ENCODE results near the gene PCDH9. TPM values are rescaled to one million over a fixed set of nuclear protein-coding genes. Genes with fewer than 3 reads are reported as not detected.

PCDH9 gene
- total RNA-seq, 1 experiment from 2014 or later = 5.8 TPM

DNA sequence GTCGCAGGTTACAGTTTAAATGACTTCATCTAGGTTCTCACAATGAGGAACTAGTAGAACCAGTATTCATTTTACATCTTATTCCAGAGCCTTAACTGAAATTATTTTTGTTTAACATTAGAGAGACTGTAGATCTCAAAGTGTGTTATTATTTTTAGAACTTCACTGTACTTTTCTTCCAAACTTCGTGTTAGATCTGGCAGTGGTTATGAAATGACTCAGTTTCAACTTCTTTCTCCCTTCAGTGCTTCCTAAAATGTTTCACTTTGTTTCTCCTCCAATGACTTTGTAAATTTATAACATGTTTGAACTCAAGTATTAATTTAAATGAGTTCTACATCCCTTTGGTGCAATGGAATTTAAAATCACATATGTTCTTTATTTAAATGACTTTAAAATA lies 139.3 kb downstream of the PCDH9 start:
- DNase-seq (ENCODE audit: low spot score) = no peak
- BruUV-seq (replicated peaks) = no TSS peak
- H3K4me1 ChIP-seq (ENCODE audit: insufficient read depth, low read length, poor library complexity, severe bottlenecking) = no peaks in the 10 kb centered on the region
- no peak for TF ChIP-seq CTCF (conservative IDR thresholded peaks at IDR 0.05; ENCODE audit: low read depth, low read length)
- no peak for TF ChIP-seq EZH2 (IDR thresholded peaks at IDR 0.05; ENCODE audit: borderline replicate concordance, low read depth, low read length, poor library complexity, severe bottlenecking)
- intact Hi-C loops (cut with micrococcal nuclease; ENCODE audit: unreplicated experiment) = no loop called here
- ChIA-PET CTCF (no interaction called here), POLR2A (ENCODE audit: low non-redundant PET) (no interaction called here)
- H3K36me3 ChIP-seq (ENCODE audit: insufficient read depth, low read length, poor library complexity, severe bottlenecking) = no peaks in the 10 kb centered on the region
- no peak overlapping the region for H3K27ac ChIP-seq (ENCODE audit: low read depth, low read length, poor library complexity, severe bottlenecking)
- no peak overlapping the region for H3K4me3 ChIP-seq (ENCODE audit: low read depth, low read length, poor library complexity, severe bottlenecking)
- H3K27me3 ChIP-seq (replicated peaks; ENCODE audit: insufficient read depth, low read depth, low read length, poor library complexity) = no peaks in the 10 kb centered on the region
- H3K9me3 ChIP-seq (ENCODE audit: low read depth, low read length, poor library complexity, severe bottlenecking) = no peaks in the 10 kb centered on the region

GRCh38 chr13:67087527-67087926 lies 142.6 kb downstream of the PCDH9 start:
- DNase-seq (ENCODE audit: low spot score) = no peak
- ChIA-PET CTCF (no interaction called here), POLR2A (ENCODE audit: low non-redundant PET) (no interaction called here)
- H3K4me3 ChIP-seq (ENCODE audit: low read depth, low read length, poor library complexity, severe bottlenecking) = no peak overlapping the region
- intact Hi-C loops (cut with micrococcal nuclease; ENCODE audit: unreplicated experiment) = no loop called here
- H3K27me3 ChIP-seq (replicated peaks; ENCODE audit: insufficient read depth, low read depth, low read length, poor library complexity) = no peaks in the 10 kb centered on the region
- H3K9me3 ChIP-seq (ENCODE audit: low read depth, low read length, poor library complexity, severe bottlenecking) = no peaks in the 10 kb centered on the region
- H3K36me3 ChIP-seq (ENCODE audit: insufficient read depth, low read length, poor library complexity, severe bottlenecking) = no peaks in the 10 kb centered on the region
- no peak overlapping the region for H3K27ac ChIP-seq (ENCODE audit: low read depth, low read length, poor library complexity, severe bottlenecking)
- no peak for TF ChIP-seq CTCF (conservative IDR thresholded peaks at IDR 0.05; ENCODE audit: low read depth, low read length)
- no peak for TF ChIP-seq EZH2 (IDR thresholded peaks at IDR 0.05; ENCODE audit: borderline replicate concordance, low read depth, low read length, poor library complexity, severe bottlenecking)
- no peaks in the 10 kb centered on the region for H3K4me1 ChIP-seq (ENCODE audit: insufficient read depth, low read length, poor library complexity, severe bottlenecking)
- BruUV-seq (replicated peaks) = no TSS peak

DNA sequence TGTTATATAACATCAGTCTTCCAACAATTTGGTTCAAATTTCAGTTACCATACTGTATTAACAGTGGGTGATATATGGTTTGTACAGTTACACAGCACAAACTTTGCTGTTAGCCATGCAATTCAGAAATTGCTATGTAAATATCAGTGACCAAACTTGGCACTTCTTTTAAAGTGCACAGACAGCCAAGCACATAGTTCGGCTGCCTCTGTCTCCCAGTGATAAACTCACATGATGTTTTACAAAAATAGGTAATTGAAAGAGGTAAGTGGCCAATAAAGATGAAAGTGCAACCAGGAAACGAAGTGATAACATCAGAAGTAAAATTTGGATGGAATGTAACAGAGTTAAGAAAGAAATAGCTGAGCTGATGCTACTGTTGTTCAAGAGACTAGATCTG lies 143.9 kb downstream of the PCDH9 start:
- no TSS peak for BruUV-seq (replicated peaks)
- no peaks in the 10 kb centered on the region for H3K27me3 ChIP-seq (replicated peaks; ENCODE audit: insufficient read depth, low read depth, low read length, poor library complexity)
- no peak for DNase-seq (ENCODE audit: low spot score)
- H3K9me3 ChIP-seq (ENCODE audit: low read depth, low read length, poor library complexity, severe bottlenecking) = no peaks in the 10 kb centered on the region
- H3K4me1 ChIP-seq (ENCODE audit: insufficient read depth, low read length, poor library complexity, severe bottlenecking) = no peaks in the 10 kb centered on the region
- POLR2A ChIA-PET (ENCODE audit: low non-redundant PET) = no interaction called here
- no peak overlapping the region for H3K4me3 ChIP-seq (ENCODE audit: low read depth, low read length, poor library complexity, severe bottlenecking)
- intact Hi-C loops (cut with micrococcal nuclease; ENCODE audit: unreplicated experiment) = no loop called here
- no peak overlapping the region for H3K27ac ChIP-seq (ENCODE audit: low read depth, low read length, poor library complexity, severe bottlenecking)
- TF ChIP-seq CTCF (conservative IDR thresholded peaks at IDR 0.05; ENCODE audit: low read depth, low read length) = no peak
- no peak for TF ChIP-seq EZH2 (IDR thresholded peaks at IDR 0.05; ENCODE audit: borderline replicate concordance, low read depth, low read length, poor library complexity, severe bottlenecking)
- CTCF ChIA-PET = no interaction called here
- no peaks in the 10 kb centered on the region for H3K36me3 ChIP-seq (ENCODE audit: insufficient read depth, low read length, poor library complexity, severe bottlenecking)

All from A673 (cell line).